HG03025 (cell line): ENCODE data around the gene GCSAM.

Source experiments
- ATAC-seq: cut with Tn5 transposase; IDR thresholded peaks from one replicate; pipeline ENCODE4 v1.9.1; 2021; ENCODE audit warnings: mild to moderate bottlenecking, moderate library complexity; ENCODE audit not compliant: unreplicated experiment, low FRiP score

The GCSAM gene

GRCh38 chr3:112132975-112133448 lies at the start of gene GCSAM:
TSS of gene GCSAM (minus strand) at chr3:112133248. CDS start at chr3:112133120, 128 bp downstream.
- ATAC-seq, result peak; percentile 56

- ATAC-seq, result no peak
Measured at GRCh38 chr3:112175646-112176045, 42.6 kb upstream of the GCSAM start.

GRCh38 chr3:112175037-112175436 lies 42.0 kb upstream of the GCSAM start:
- no peak for ATAC-seq

- ATAC-seq, result no peak
Measured at GRCh38 chr3:112171144-112171543, 38.1 kb upstream of the GCSAM start.

- no peak for ATAC-seq
Measured at GRCh38 chr3:112170046-112170445, 37.0 kb upstream of the GCSAM start.

GRCh38 chr3:112167758-112168157 lies 34.7 kb upstream of the GCSAM start:
- peak; percentile 77 for ATAC-seq

GRCh38 chr3:112149136-112149535 lies 16.1 kb upstream of the GCSAM start:
- no peak for ATAC-seq

GRCh38 chr3:112143689-112144088 lies 10.6 kb upstream of the GCSAM start:
- no peak for ATAC-seq

GRCh38 chr3:112143251-112143650 lies 10.2 kb upstream of the GCSAM start:
- no peak for ATAC-seq

GRCh38 chr3:112141293-112141692 lies 8.2 kb upstream of the GCSAM start:
- ATAC-seq, result no peak

GRCh38 chr3:112140584-112140983 lies 7.5 kb upstream of the GCSAM start:
- no peak for ATAC-seq

GRCh38 chr3:112138219-112138969 lies 5.3 kb upstream of the GCSAM start:
- ATAC-seq, result no peak

- ATAC-seq, result no peak
Measured at GRCh38 chr3:112137781-112138180, 4.7 kb upstream of the GCSAM start.

- ATAC-seq, result no peak
Measured at GRCh38 chr3:112136959-112137693, 4.1 kb upstream of the GCSAM start.

- no peak for ATAC-seq
Measured at GRCh38 chr3:112136046-112136445, 3.0 kb upstream of the GCSAM start.

- ATAC-seq, result no peak
Measured at GRCh38 chr3:112134335-112135124, 1.5 kb upstream of the GCSAM start.

- ATAC-seq, result no peak
Measured at GRCh38 chr3:112133626-112134334, 732 bp upstream of the GCSAM start.

GRCh38 chr3:112132554-112132953 lies 494 bp downstream of the GCSAM start:
- peak; percentile 1 for ATAC-seq

GRCh38 chr3:112132088-112132487 lies 960 bp downstream of the GCSAM start:
- ATAC-seq, result no peak

- no peak for ATAC-seq
Measured at GRCh38 chr3:112131111-112131510, 1.9 kb downstream of the GCSAM start.
